WTC11 (cell line): Measurements from ENCODE around the gene GPR68. TPM values are rescaled to one million over a fixed set of nuclear protein-coding genes. Genes with fewer than 3 reads are reported as not detected.

ENCODE experiments used
- ATAC-seq: fragments of 200-7000 bp; cut with Tn5 transposase; 2 replicates; pipeline ENCODE4 v1.10.0; 2021; ENCODE audit warnings: mild to moderate bottlenecking, moderate library complexity
- CTCF ChIA-PET: fragments of 300-600 bp; sonication (Branson Sonifier 250); formaldehyde crosslinking; loops from one replicate; lab custom pipeline; 2021; ENCODE audit warnings: antibody characterized with exemption; lab: Charles Lee
- POLR2A ChIA-PET: fragments of 350-600 bp; sonication (Branson Sonifier 250); formaldehyde crosslinking; loops from one replicate; lab custom pipeline; 2021; ENCODE audit warnings: antibody characterized with exemption; lab: Charles Lee
- DNase-seq: peaks from one replicate; pipeline ENCODE4 v3.0.0; 2021; ENCODE audit warnings: low spot score
- H3K27ac Mint-ChIP-seq: 2 replicates; pipeline ENCODE4 v1.8.0; 2021; ENCODE audit warnings: mixed read lengths
- H3K27me3 Mint-ChIP-seq: 2 replicates; pipeline ENCODE4 v1.8.0; 2021; ENCODE audit warnings: low read depth, mild to moderate bottlenecking, moderate library complexity, mixed read lengths
- H3K36me3 Mint-ChIP-seq: 2 replicates; pipeline ENCODE4 v1.8.0; 2021; ENCODE audit warnings: mixed read lengths
- H3K4me1 Mint-ChIP-seq: 2 replicates; pipeline ENCODE4 v1.8.0; 2022; ENCODE audit warnings: mixed read lengths
- H3K4me3 Mint-ChIP-seq: 2 replicates; pipeline ENCODE4 v1.8.0; 2021; ENCODE audit warnings: mild to moderate bottlenecking, moderate library complexity, mixed read lengths
- H3K9me3 Mint-ChIP-seq: 2 replicates; pipeline ENCODE4 v1.8.0; 2021; ENCODE audit warnings: mixed read lengths
- ATF1 ChIP-seq: sonication (generic); formaldehyde crosslinking; IDR thresholded peaks from 2 replicates; pipeline ENCODE4 v1.8.1; 2023; ENCODE audit warnings: mild to moderate bottlenecking, moderate library complexity, missing genetic modification reagents
- EMX1 ChIP-seq: fragments of 250-450 bp; sonication (Bioruptor Pico); IDR thresholded peaks from 2 replicates; pipeline ENCODE4 v1.8.0; 2021; ENCODE audit warnings: mild to moderate bottlenecking
- FOXP1 ChIP-seq: sonication (generic); formaldehyde crosslinking; IDR thresholded peaks from 2 replicates; pipeline ENCODE4 v1.8.0; 2022; ENCODE audit warnings: missing genetic modification reagents, mild to moderate bottlenecking, moderate library complexity, borderline replicate concordance
- MYBL2 ChIP-seq: sonication (generic); formaldehyde crosslinking; IDR thresholded peaks from 2 replicates; pipeline ENCODE4 v1.8.1; 2023; ENCODE audit warnings: mild to moderate bottlenecking, moderate library complexity, missing genetic modification reagents
- NFYB ChIP-seq: sonication (generic); formaldehyde crosslinking; conservative IDR thresholded peaks from 2 replicates; pipeline ENCODE4 v1.8.0; 2022; ENCODE audit warnings: low read depth, missing genetic modification reagents
- NR2C2 ChIP-seq: sonication (generic); formaldehyde crosslinking; IDR thresholded peaks from 2 replicates; pipeline ENCODE4 v1.8.0; 2022; ENCODE audit warnings: mild to moderate bottlenecking, missing genetic modification reagents
- RELA ChIP-seq: sonication (generic); formaldehyde crosslinking; IDR thresholded peaks from 2 replicates; pipeline ENCODE4 v1.8.1; 2022; ENCODE audit warnings: missing genetic modification reagents, mild to moderate bottlenecking, borderline replicate concordance
- SMAD4 ChIP-seq: sonication (generic); formaldehyde crosslinking; IDR thresholded peaks from 2 replicates; pipeline ENCODE4 v1.8.0; 2022; ENCODE audit warnings: mild to moderate bottlenecking, missing genetic modification reagents
- ZNF121 ChIP-seq: sonication (generic); formaldehyde crosslinking; IDR thresholded peaks from 2 replicates; pipeline ENCODE4 v1.8.0; 2023; ENCODE audit warnings: missing genetic modification reagents
- total RNA-seq: library from RNA; stranded (reverse); gene quantifications from 3 replicates; pipeline ENCODE4 v1.2.3, GENCODE V29; 2021
- TF ChIP-seq, protein P1 (sequence below): fragments of 250-450 bp; sonication (Bioruptor Pico); IDR thresholded peaks from 2 replicates; pipeline ENCODE4 v1.9.0; 2021; ENCODE audit warnings: mild to moderate bottlenecking
- TF ChIP-seq, protein P2 (sequence below): sonication (generic); formaldehyde crosslinking; IDR thresholded peaks from 2 replicates; pipeline ENCODE4 v1.8.0; 2022; ENCODE audit warnings: mild to moderate bottlenecking, missing genetic modification reagents
- TF ChIP-seq, protein P3 (sequence below): sonication (generic); formaldehyde crosslinking; IDR thresholded peaks from 2 replicates; pipeline ENCODE4 v1.8.0; 2023; ENCODE audit warnings: mild to moderate bottlenecking, missing genetic modification reagents
- TF ChIP-seq, protein P4 (sequence below): sonication (generic); formaldehyde crosslinking; IDR thresholded peaks from 2 replicates; pipeline ENCODE4 v1.8.1; 2023; ENCODE audit warnings: mild to moderate bottlenecking, missing genetic modification reagents
- TF ChIP-seq, protein P5 (sequence below): fragments of 250-450 bp; sonication (Bioruptor Pico); conservative IDR thresholded peaks from 2 replicates; pipeline ENCODE4 v1.9.0; 2021; ENCODE audit warnings: mild to moderate bottlenecking
- TF ChIP-seq, protein P6 (sequence below): sonication (generic); formaldehyde crosslinking; conservative IDR thresholded peaks from 2 replicates; pipeline ENCODE4 v1.8.1; 2022; ENCODE audit warnings: mild to moderate bottlenecking, missing genetic modification reagents
- TF ChIP-seq, protein P7 (sequence below): sonication (generic); formaldehyde crosslinking; IDR thresholded peaks from 2 replicates; pipeline ENCODE4 v1.8.0; 2022; ENCODE audit warnings: mild to moderate bottlenecking, missing genetic modification reagents

The GPR68 gene
- total RNA-seq, 1 experiment from 2014 or later: 0.28 TPM

DNA sequence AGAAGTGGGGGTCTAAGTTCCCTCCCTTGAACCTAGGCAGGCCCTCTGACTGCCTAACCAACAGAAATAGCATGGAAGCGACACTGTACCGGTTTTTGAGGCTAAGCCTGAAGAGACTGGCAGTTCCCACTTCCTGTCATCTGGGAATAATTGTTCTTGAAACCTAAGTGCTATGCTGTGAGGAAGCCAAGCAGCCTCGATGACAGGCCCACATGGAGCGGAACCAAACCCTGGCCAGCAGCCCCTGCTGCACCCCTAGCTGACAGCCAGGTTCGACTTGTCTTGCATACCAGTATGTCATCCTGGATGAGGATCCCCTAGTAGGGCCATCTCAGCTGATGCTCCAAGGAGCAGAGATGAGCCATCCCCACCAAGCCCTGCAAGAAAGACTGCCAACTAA lies 6.4 kb upstream of the GPR68 start:
- H3K36me3 Mint-ChIP-seq: no peaks in the 10 kb centered on the region
- peaks cover 33% of the 10 kb centered on the region for H3K27me3 Mint-ChIP-seq
- TF ChIP-seq EMX1 (CRISPR knock-in tag) (no peak), ZNF121 (CRISPR knock-in tag) (no peak), FOXP1 (CRISPR knock-in tag) (no peak), SMAD4 (CRISPR knock-in tag) (no peak)
- no peak overlapping the region for H3K4me3 Mint-ChIP-seq
- H3K27ac Mint-ChIP-seq: no peak overlapping the region
- DNase-seq: no peak
- ChIA-PET CTCF (interaction anchor here (0.6 to 1.9 kb wide), 5 partner anchors 13 to 78 kb away, joined by 3 to 8 read pairs (median 6); no protein-coding TSS in a partner anchor), POLR2A (no interaction called here)
- no peak for ATAC-seq
- peaks cover 5% of the 10 kb centered on the region for H3K9me3 Mint-ChIP-seq
- peaks cover 14% of the 10 kb centered on the region for H3K4me1 Mint-ChIP-seq

DNA sequence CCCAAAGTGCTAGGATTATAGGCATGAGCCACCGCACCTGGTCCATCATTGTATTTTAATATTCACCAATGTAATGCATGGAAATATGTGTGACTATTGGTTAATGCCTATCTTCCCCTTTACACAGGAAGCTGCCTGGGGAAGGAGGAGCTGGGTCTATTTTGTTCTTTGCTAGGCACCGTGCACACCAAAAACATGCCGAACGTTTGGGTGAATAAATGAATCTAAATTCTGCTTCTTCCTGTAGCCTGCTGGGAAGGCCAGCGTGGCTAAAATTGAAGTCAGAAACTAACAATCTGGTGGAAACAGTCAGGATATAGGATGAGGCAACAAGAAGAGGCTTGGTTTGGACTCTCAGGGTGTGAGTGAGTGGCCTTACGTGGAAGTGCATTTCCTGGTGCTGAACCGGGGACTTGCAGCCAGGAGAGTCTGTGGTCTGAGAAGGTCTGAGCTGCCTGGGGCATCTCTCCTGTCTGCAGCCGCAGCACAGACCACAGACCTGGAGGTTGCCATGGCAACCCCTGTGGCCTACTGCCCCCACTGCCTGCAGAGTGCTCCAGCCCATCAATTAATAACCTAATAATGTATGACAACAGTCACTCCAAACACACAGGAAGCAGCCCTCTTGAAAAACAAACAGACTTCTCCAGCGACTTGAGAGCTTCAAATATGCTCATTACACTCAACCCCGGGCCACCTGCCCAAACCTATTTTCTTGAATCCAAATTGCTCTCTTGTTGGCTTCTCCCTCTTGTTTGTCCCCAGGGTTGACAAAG lies 5.5 kb upstream of the GPR68 start:
- H3K4me3 Mint-ChIP-seq: no peak overlapping the region
- peak; percentile 13 for ATAC-seq

More for the DNA sequence above, 5.5 kb upstream of the GPR68 start:
- no peak for DNase-seq
- ChIA-PET CTCF (interaction anchor here (0.5 to 1.9 kb wide), 7 partner anchors 14 to 661 kb away, joined by 3 to 8 read pairs (median 6); no protein-coding TSS in a partner anchor), POLR2A (no interaction called here)
- H3K9me3 Mint-ChIP-seq: peaks cover 5% of the 10 kb centered on the region
- H3K36me3 Mint-ChIP-seq: no peaks in the 10 kb centered on the region
- no peak overlapping the region for H3K27ac Mint-ChIP-seq
- peaks cover 29% of the 10 kb centered on the region for H3K27me3 Mint-ChIP-seq
- peaks cover 14% of the 10 kb centered on the region for H3K4me1 Mint-ChIP-seq
- TF ChIP-seq, protein P1, sequence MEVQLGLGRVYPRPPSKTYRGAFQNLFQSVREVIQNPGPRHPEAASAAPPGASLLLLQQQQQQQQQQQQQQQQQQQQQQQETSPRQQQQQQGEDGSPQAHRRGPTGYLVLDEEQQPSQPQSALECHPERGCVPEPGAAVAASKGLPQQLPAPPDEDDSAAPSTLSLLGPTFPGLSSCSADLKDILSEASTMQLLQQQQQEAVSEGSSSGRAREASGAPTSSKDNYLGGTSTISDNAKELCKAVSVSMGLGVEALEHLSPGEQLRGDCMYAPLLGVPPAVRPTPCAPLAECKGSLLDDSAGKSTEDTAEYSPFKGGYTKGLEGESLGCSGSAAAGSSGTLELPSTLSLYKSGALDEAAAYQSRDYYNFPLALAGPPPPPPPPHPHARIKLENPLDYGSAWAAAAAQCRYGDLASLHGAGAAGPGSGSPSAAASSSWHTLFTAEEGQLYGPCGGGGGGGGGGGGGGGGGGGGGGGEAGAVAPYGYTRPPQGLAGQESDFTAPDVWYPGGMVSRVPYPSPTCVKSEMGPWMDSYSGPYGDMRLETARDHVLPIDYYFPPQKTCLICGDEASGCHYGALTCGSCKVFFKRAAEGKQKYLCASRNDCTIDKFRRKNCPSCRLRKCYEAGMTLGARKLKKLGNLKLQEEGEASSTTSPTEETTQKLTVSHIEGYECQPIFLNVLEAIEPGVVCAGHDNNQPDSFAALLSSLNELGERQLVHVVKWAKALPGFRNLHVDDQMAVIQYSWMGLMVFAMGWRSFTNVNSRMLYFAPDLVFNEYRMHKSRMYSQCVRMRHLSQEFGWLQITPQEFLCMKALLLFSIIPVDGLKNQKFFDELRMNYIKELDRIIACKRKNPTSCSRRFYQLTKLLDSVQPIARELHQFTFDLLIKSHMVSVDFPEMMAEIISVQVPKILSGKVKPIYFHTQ (CRISPR knock-in tag): no peak
- TF ChIP-seq NFYB (CRISPR knock-in tag) (no peak), SMAD4 (CRISPR knock-in tag) (no peak), ATF1 (CRISPR knock-in tag) (no peak), RELA (CRISPR knock-in tag) (no peak), FOXP1 (CRISPR knock-in tag) (no peak), ZNF121 (CRISPR knock-in tag) (no peak), MYBL2 (CRISPR knock-in tag) (no peak), NR2C2 (CRISPR knock-in tag) (no peak)
- TF ChIP-seq, protein P2, sequence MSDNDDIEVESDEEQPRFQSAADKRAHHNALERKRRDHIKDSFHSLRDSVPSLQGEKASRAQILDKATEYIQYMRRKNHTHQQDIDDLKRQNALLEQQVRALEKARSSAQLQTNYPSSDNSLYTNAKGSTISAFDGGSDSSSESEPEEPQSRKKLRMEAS (CRISPR knock-in tag): no peak
- TF ChIP-seq, protein P3, sequence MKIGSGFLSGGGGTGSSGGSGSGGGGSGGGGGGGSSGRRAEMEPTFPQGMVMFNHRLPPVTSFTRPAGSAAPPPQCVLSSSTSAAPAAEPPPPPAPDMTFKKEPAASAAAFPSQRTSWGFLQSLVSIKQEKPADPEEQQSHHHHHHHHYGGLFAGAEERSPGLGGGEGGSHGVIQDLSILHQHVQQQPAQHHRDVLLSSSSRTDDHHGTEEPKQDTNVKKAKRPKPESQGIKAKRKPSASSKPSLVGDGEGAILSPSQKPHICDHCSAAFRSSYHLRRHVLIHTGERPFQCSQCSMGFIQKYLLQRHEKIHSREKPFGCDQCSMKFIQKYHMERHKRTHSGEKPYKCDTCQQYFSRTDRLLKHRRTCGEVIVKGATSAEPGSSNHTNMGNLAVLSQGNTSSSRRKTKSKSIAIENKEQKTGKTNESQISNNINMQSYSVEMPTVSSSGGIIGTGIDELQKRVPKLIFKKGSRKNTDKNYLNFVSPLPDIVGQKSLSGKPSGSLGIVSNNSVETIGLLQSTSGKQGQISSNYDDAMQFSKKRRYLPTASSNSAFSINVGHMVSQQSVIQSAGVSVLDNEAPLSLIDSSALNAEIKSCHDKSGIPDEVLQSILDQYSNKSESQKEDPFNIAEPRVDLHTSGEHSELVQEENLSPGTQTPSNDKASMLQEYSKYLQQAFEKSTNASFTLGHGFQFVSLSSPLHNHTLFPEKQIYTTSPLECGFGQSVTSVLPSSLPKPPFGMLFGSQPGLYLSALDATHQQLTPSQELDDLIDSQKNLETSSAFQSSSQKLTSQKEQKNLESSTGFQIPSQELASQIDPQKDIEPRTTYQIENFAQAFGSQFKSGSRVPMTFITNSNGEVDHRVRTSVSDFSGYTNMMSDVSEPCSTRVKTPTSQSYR (CRISPR knock-in tag): no peak
- TF ChIP-seq, protein P4, sequence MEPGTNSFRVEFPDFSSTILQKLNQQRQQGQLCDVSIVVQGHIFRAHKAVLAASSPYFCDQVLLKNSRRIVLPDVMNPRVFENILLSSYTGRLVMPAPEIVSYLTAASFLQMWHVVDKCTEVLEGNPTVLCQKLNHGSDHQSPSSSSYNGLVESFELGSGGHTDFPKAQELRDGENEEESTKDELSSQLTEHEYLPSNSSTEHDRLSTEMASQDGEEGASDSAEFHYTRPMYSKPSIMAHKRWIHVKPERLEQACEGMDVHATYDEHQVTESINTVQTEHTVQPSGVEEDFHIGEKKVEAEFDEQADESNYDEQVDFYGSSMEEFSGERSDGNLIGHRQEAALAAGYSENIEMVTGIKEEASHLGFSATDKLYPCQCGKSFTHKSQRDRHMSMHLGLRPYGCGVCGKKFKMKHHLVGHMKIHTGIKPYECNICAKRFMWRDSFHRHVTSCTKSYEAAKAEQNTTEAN (CRISPR knock-in tag): no peak
- TF ChIP-seq, protein P5, sequence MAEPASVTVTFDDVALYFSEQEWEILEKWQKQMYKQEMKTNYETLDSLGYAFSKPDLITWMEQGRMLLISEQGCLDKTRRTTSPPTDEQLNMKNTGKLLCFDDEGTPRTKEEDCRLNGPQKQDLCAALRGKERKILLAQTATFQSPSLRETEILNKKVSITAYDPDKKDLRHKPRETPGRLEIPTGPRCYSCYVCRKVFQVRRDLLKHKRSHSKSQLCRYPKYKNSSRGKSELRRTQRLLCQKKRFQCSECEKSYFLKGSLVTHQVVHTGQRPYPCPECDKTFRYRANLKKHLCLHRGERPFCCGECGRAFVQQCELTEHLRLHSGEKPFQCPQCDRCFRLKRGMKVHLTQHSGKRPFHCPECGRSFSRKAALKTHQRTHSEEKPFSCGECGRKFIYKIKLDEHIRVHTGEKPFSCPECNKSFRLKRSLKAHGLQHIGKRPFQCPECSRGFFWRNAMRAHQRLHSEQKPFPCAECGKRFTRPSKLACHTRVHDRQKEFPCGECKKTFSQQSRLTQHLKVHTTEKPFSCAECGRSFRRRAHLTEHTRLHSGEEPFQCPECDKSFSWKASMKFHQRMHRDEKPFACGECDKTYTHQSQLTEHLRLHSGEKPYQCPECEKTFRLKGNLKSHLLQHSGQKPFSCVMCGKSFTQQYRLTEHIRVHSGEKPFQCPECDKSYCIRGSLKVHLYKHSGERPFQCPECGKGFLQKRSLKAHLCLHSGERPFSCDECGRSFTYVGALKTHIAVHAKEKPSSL (CRISPR knock-in tag): no peak
- TF ChIP-seq, protein P6, sequence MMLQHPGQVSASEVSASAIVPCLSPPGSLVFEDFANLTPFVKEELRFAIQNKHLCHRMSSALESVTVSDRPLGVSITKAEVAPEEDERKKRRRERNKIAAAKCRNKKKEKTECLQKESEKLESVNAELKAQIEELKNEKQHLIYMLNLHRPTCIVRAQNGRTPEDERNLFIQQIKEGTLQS (CRISPR knock-in tag): no peak
- TF ChIP-seq, protein P7, sequence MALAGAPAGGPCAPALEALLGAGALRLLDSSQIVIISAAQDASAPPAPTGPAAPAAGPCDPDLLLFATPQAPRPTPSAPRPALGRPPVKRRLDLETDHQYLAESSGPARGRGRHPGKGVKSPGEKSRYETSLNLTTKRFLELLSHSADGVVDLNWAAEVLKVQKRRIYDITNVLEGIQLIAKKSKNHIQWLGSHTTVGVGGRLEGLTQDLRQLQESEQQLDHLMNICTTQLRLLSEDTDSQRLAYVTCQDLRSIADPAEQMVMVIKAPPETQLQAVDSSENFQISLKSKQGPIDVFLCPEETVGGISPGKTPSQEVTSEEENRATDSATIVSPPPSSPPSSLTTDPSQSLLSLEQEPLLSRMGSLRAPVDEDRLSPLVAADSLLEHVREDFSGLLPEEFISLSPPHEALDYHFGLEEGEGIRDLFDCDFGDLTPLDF (CRISPR knock-in tag): no peak
